Activated CD4-positive, alpha-beta T cell treated with anti-CD3 and anti-CD28 coated beads for 4 hours (primary cell): ENCODE results near the gene SH3D19.
"Not testable (repeated sequence)": the region's sequence is repeated elsewhere in the genome, so short reads cannot be mapped to it uniquely, and the experiment has no call there.

ENCODE experiments used
- DNase-seq, 2 donors: peaks; one replicate each; pipeline ENCODE4 v3.0.0-alpha.2; 2020

SH3D19 gene

GRCh38 chr4:151267104-151267503 is 58.3 kb downstream of the SH3D19 start:
- DNase-seq: no peak

DNA sequence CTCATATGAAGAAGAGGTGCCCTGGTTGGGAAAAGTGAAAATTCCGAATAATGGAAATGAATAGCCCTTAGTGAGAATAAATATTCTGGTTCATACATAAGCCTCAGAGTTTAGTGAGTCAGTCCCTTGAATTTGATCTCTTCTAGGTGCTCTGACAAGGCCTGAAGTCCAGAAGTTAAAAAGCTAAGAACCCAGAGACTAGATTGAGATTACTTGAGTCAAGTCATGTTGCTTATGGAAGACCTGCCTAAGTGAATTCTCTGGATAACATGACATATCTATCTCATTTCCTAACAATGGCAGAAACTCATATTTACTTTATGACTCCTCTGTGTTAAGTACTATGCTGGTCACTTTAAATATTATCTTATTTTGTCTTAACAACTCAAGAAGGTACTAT is 58.9 kb downstream of the SH3D19 start:
- no peak for DNase-seq

DNA sequence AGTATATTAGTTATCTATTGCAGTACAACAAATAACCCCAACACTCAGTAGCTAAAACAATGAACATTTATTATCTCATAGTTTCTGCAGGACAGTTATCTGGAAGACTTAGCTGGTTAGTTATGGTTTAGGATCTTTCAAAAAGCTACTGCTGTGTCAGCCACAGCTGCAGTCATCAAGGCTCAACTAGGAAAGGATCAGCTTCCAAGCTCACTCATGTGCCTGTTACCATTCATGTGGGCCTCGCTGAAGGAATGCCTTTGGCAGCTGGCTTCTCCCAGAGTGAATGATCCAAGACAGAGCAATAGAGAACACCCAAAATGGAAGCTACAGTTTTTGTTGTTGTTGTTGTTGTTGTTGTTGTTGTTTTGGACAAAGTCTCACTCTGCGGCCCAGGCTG is 62.0 kb downstream of the SH3D19 start:
- DNase-seq: no peak

GRCh38 chr4:151260526-151260925 is 64.9 kb downstream of the SH3D19 start:
- DNase-seq: no peak

GRCh38 chr4:151259752-151260151 is 65.7 kb downstream of the SH3D19 start:
- no peak for DNase-seq

DNA sequence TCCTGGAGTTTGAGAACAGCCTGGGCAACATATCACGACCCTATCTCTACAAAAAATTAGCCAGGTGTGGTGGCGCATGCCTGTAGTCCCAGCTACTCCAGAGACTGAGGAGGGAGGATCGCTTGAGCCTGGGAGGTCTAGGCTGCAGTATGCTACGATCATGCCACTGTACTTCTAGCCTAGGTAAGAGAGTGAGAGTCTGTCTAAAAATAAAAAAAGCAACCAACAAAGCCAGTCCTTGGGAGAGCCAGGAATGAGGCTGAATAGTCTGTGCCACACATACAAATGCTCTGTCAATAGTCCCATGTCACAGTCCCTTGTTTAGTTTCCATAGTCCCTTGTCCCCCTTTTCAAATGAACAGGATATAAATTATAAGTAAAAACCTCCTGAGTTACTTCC is 67.7 kb downstream of the SH3D19 start:
- DNase-seq: no peak

DNA sequence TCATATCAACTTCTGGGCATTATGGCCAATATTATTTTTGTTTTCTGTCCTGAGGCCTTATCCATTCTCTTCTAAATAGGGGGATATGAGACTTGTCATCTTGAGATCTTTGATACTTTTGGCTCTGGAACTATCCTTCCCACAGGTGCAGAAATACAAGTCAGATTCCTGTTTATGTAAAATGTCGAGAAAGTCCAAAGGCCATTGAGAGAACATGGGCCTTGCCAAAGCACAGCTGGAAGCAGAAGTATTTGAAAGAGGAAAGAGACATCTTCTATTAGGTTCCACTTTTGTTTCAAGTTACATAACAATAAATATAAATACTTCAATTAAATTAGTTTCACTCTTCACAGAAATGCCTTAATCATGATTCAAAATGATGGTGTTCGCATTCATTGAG is 69.3 kb downstream of the SH3D19 start:
- no peak for DNase-seq

GRCh38 chr4:151255680-151256079 is 69.7 kb downstream of the SH3D19 start:
- DNase-seq: not testable (repeated sequence)

- not testable (repeated sequence) for DNase-seq
Observed at GRCh38 chr4:151255226-151255625, 70.2 kb downstream of the SH3D19 start.

- DNase-seq: no peak
Observed at GRCh38 chr4:151251603-151252304, 73.7 kb downstream of the SH3D19 start.

- no peak for DNase-seq
Observed at GRCh38 chr4:151250706-151251105, 74.7 kb downstream of the SH3D19 start.

DNA sequence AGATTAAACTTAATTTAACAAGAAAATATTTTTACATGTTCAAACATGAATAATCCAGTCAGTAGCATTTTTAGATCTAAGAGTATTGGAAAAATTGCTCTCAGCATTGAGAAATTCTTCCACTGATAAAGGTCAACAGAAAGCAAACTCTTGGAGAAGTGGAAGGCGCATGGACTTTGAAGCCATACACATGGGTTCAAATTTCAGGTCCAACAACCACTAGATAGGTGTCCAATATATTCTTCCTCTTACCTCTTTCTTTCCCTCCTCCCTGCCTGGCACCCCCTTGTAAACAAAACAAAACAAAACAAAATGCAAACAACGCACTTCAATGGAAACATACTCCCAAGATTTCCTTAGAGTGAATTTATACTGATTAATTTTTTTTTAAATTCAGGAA is 76.9 kb downstream of the SH3D19 start:
- no peak for DNase-seq

GRCh38 chr4:151247395-151247794 is 78.0 kb downstream of the SH3D19 start:
- no peak for DNase-seq

GRCh38 chr4:151246742-151247141 is 78.7 kb downstream of the SH3D19 start:
- no peak for DNase-seq

GRCh38 chr4:151242305-151242704 is 83.1 kb downstream of the SH3D19 start:
- DNase-seq: no peak

GRCh38 chr4:151239608-151240007 is 85.8 kb downstream of the SH3D19 start:
- DNase-seq: no peak

- DNase-seq: no peak
Observed at GRCh38 chr4:151238477-151238876, 86.9 kb downstream of the SH3D19 start.

DNA sequence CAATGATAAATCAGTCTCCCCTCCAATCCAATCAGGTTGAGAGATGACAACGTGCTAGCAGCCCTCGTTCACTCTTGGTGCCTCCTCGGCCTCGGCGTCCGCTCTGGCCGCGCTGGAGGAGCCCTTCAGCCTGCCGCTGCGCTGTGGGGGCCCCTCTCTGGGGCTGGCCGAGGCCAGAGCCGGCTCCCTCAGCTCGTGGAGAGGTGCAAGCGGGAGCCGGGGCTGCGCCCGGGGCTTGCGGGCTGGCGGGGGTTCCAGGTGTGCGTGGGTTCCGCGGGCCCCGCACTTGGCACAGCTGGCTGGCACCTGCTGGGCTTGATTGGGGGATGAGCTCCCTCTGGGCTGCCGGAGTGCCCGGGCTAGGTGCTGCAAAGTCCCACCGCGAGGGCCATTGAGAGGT is 89.4 kb downstream of the SH3D19 start:
- DNase-seq: no peak

- not testable (repeated sequence) for DNase-seq
Observed at GRCh38 chr4:151235373-151235772, 90.0 kb downstream of the SH3D19 start.

DNA sequence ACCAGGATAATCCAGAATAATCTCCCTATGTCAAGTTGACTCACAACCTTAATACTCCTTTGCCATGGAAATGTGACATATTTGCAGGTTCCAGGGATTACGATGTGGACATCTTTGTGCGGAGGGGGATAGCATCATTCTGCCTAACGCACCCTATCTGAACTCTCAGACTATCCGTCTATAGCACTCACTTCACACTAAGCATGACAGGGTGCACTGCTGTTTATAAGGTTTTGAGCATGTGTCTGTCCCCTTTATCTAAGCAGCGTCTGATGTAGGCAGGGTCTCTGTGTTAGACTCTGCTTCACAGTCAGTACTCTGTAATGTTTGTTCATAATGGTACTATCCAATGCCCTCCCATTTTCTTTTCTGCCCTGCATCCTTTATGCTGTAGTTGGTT is 91.8 kb downstream of the SH3D19 start:
- no peak for DNase-seq

GRCh38 chr4:151231915-151232595 is 93.3 kb downstream of the SH3D19 start:
- no peak for DNase-seq

DNA sequence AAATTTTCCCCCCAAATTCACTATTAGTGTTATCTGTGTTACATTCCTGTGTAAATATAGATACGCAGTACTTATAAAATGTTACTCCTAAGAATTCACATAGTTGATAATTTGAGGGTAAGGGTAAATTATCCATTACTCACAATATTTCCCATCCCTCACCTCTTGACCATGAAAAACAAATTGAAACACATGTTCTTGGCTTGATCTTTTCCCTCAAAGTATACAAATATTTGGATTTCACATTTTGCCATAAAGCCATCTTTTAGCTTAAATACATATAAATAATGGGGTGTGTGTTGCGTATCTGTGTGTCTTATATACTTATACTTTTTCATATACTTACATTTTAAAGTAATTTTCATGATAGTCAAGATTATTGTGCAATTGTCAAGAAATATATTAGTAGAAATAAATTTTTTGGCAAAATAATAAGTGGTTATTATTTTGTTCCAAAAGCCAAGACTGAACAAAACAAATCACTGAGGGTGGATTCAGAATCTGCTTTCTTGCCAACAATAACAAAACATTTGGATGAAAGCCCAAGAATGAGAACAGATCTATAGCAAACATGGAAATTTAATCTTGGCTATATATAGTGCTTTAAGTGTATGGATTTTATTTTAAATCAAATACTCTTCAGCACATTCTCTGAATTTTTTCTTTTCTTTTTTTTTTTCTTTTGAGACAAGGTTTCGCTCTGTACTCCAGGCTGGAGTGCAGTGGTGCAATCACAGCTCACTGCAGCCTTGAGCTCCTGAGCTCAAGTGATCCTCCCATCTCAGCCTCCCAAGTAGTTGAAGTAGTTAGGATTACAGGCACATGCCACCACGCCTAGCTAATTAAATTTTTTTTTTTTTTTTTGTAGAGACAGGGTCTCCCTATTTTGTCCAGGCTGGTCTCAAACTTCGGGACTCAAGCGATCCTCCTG is 97.0 kb downstream of the SH3D19 start:
- no peak for DNase-seq

- DNase-seq: no peak
Observed at GRCh38 chr4:151227731-151228130, 97.7 kb downstream of the SH3D19 start.

GRCh38 chr4:151227172-151227571 is 98.2 kb downstream of the SH3D19 start:
- no peak for DNase-seq
